OCI-LY7 (cell line): ENCODE results near the gene CRB1. TPM values are rescaled to one million over a fixed set of nuclear protein-coding genes. Genes with fewer than 3 reads are reported as not detected.
"Not testable (repeated sequence)": the region's sequence is repeated elsewhere in the genome, so short reads cannot be mapped to it uniquely, and the experiment has no call there.

ENCODE experiments used
- BruUV-seq: library from RNA; stranded (reverse); fragments of 400-500 nt; replicated peaks from 2 replicates; lab custom pipeline; 2021; lab: Mats Ljungman, UMichigan
- CTCF ChIA-PET: fragments of 300-600 bp; sonication (Branson Sonifier 250); formaldehyde crosslinking; loops from one replicate; lab custom pipeline; 2022; ENCODE audit warnings: antibody characterized with exemption; ENCODE audit not compliant: unreplicated experiment; lab: Charles Lee
- POLR2A ChIA-PET: fragments of 300-600 bp; sonication (Branson Sonifier 250); formaldehyde crosslinking; loops from one replicate; lab custom pipeline; 2022; ENCODE audit warnings: antibody characterized with exemption; lab: Charles Lee
- DNase-seq: peaks from one replicate; pipeline ENCODE4 v3.0.0-alpha.2; 2015; ENCODE audit warnings: low spot score
- H2AFZ ChIP-seq: fragments of 200-600 bp; sonication (generic), shearing (Covaris generic); 2 replicates; pipeline ENCODE4 v1.6.1; 2014; ENCODE audit warnings: mild to moderate bottlenecking, antibody characterized with exemption, low read length, moderate library complexity
- H3K27ac ChIP-seq: fragments of 200-600 bp; sonication (generic); 2 replicates; pipeline ENCODE4 v1.5.1; 2014; ENCODE audit warnings: mixed run types, low read depth, mild to moderate bottlenecking, moderate library complexity, low read length, inconsistent platforms; ENCODE audit not compliant: poor library complexity, severe bottlenecking
- H3K36me3 ChIP-seq: fragments of 200-600 bp; sonication (generic); 2 replicates; pipeline ENCODE4 v1.6.1; 2014; ENCODE audit warnings: mild to moderate bottlenecking, antibody characterized with exemption, low read length, moderate library complexity, mixed read lengths; ENCODE audit not compliant: insufficient read depth
- H3K4me1 ChIP-seq: fragments of 200-600 bp; sonication (generic); 2 replicates; pipeline ENCODE4 v1.5.1; 2014; ENCODE audit warnings: mild to moderate bottlenecking, low read length; ENCODE audit not compliant: insufficient read depth, poor library complexity, severe bottlenecking
- H3K4me2 ChIP-seq: fragments of 200-600 bp; sonication (generic); 2 replicates; pipeline ENCODE4 v1.6.1; 2014; ENCODE audit warnings: mild to moderate bottlenecking, low read length
- H3K4me3 ChIP-seq: fragments of 200-600 bp; sonication (generic); 2 replicates; pipeline ENCODE4 v1.5.1; 2014; ENCODE audit warnings: mild to moderate bottlenecking, low read depth, low read length; ENCODE audit not compliant: poor library complexity, severe bottlenecking
- H3K79me2 ChIP-seq: fragments of 200-600 bp; sonication (generic); 2 replicates; pipeline ENCODE4 v1.6.1; 2016; ENCODE audit warnings: low read depth, mild to moderate bottlenecking, low read length, moderate library complexity, mixed read lengths; ENCODE audit not compliant: insufficient read depth
- H3K9me2 ChIP-seq: fragments of 200-600 bp; sonication (generic); 2 replicates; pipeline ENCODE4 v1.6.1; 2016; ENCODE audit warnings: mild to moderate bottlenecking, low read length, mixed read lengths; ENCODE audit not compliant: insufficient read depth
- H3K9me3 ChIP-seq: fragments of 200-600 bp; sonication (generic); 2 replicates; pipeline ENCODE4 v1.6.1; 2014; ENCODE audit warnings: mild to moderate bottlenecking, mixed run types, low read length, mixed read lengths
- H4K20me1 ChIP-seq: fragments of 200-600 bp; sonication (generic); 2 replicates; pipeline ENCODE4 v1.6.1; 2014; ENCODE audit warnings: mild to moderate bottlenecking, antibody characterized with exemption, low read length, moderate library complexity, mixed read lengths; ENCODE audit not compliant: insufficient read depth
- CTCF ChIP-seq: fragments of 200-600 bp; sonication (generic); conservative IDR thresholded peaks from 2 replicates; pipeline ENCODE4 v1.5.1; 2014; ENCODE audit warnings: mild to moderate bottlenecking, antibody characterized with exemption, low read length, moderate library complexity, mixed read lengths
- EZH2phosphoT487 ChIP-seq: fragments of 200-600 bp; sonication (generic); IDR thresholded peaks from 2 replicates; pipeline ENCODE4 v1.6.1; 2018; ENCODE audit warnings: low read depth, borderline replicate concordance, mild to moderate bottlenecking, mixed run types, antibody characterized with exemption, low read length, moderate library complexity, mixed read lengths
- intact Hi-C: fragments of 100-400 bp; cut with micrococcal nuclease; formaldehyde crosslinking; loops from one replicate; pipeline ENCODE4 v1.10.0; 2022; ENCODE audit not compliant: unreplicated experiment
- total RNA-seq, 2 experiments: library from RNA; depleted of rRNA in 1 of 2; stranded (reverse); fragments of >200 nt in 1 of 2; shearing (Covaris generic) in 1 of 2; gene quantifications; 2 replicates each; pipeline ENCODE4 v1.2.3, GENCODE V29; 2014 to 2022

Gene CRB1
- total RNA-seq, 2 experiments from 2014 or later = 0.25 TPM; not detected in 1

- intact Hi-C loops = no loop called here
- ChIA-PET POLR2A (no interaction called here), CTCF (no interaction called here)
- no TSS peak for BruUV-seq
- Histone ChIP-seq H3K4me1 (no peaks in the 10 kb centered on the region), H3K27ac (no peak overlapping the region), H3K9me3 (no peaks in the 10 kb centered on the region), H3K79me2 (no peaks in the 10 kb centered on the region), H2AFZ (no peak overlapping the region), H3K4me2 (no peak overlapping the region), H3K4me3 (no peak overlapping the region), H3K9me2 (no peaks in the 10 kb centered on the region), H4K20me1 (no peaks in the 10 kb centered on the region), H3K36me3 (no peaks in the 10 kb centered on the region)
- TF ChIP-seq EZH2phosphoT487 = no peak
- TF ChIP-seq CTCF = no peak
- no peak for DNase-seq
Observed at GRCh38 chr1:197402189-197402588, 134.1 kb downstream of the CRB1 start.

GRCh38 chr1:197404774-197405173 lies 136.7 kb downstream of the CRB1 start:
- POLR2A ChIA-PET = interaction anchor here (0.6 kb wide), 1 partner anchor 117 kb away, joined by 4 read pairs; no protein-coding TSS in a partner anchor
- H3K79me2 ChIP-seq, H3K4me2 ChIP-seq, H2AFZ ChIP-seq, H3K9me3 ChIP-seq, DNase-seq, H3K9me2 ChIP-seq, H3K4me1 ChIP-seq, H3K36me3 ChIP-seq, H3K27ac ChIP-seq, BruUV-seq, H4K20me1 ChIP-seq, H3K4me3 ChIP-seq, CTCF ChIA-PET, intact Hi-C loops: not testable (repeated sequence)

GRCh38 chr1:197405614-197406013 lies 137.6 kb downstream of the CRB1 start:
- DNase-seq, H3K9me2 ChIP-seq, H3K4me3 ChIP-seq, H3K79me2 ChIP-seq, H3K4me1 ChIP-seq, CTCF ChIA-PET, intact Hi-C loops, POLR2A ChIA-PET, H3K27ac ChIP-seq, BruUV-seq, H3K36me3 ChIP-seq, H3K4me2 ChIP-seq, H2AFZ ChIP-seq, H4K20me1 ChIP-seq, H3K9me3 ChIP-seq: not testable (repeated sequence)

- H3K4me2 ChIP-seq = no peak overlapping the region
- no peaks in the 10 kb centered on the region for H3K9me3 ChIP-seq
- H3K27ac ChIP-seq = no peak overlapping the region
- no peaks in the 10 kb centered on the region for H3K79me2 ChIP-seq
- intact Hi-C loops = no loop called here
- ChIA-PET CTCF (no interaction called here), POLR2A (no interaction called here)
- no peak overlapping the region for H3K4me3 ChIP-seq
- no peak for DNase-seq
- no peaks in the 10 kb centered on the region for H4K20me1 ChIP-seq
- H3K4me1 ChIP-seq = no peaks in the 10 kb centered on the region
- H3K36me3 ChIP-seq = no peaks in the 10 kb centered on the region
- no peak overlapping the region for H2AFZ ChIP-seq
- no TSS peak for BruUV-seq
- H3K9me2 ChIP-seq = no peaks in the 10 kb centered on the region
- no peak for TF ChIP-seq EZH2phosphoT487
- no peak for TF ChIP-seq CTCF
Observed at GRCh38 chr1:197413564-197413963, 145.5 kb downstream of the CRB1 start.
